Measurements from ENCODE around the gene FOSL1. TPM values are rescaled to one million over a fixed set of nuclear protein-coding genes. Genes with fewer than 3 reads are reported as not detected.
"Not testable (repeated sequence)": the region's sequence is repeated elsewhere in the genome, so short reads cannot be mapped to it uniquely, and the experiment has no call there.

The FOSL1 gene
- total RNA-seq, 1 experiment from 2014 or later: 56.1 TPM

DNA sequence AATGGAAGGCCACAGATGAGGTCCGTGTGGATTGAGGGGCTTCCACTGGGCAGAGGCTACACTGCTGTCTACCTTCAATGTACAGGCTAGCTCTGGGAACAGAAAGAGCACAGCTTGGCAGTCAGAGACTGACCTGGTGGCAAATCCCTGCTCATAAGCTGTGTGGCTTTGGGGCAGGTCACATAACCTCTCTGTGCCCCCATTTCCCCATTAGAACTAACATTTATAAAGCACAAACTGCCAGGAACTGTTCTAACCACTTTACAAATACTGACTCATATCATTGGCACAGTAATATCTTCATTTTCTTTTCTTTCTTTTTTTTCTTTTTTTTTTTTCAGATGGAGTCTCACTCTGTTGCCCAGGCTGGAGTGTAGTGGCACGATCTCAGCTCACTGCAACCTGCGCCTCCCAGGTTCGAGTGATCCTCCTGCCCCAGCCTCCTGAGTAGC lies 3.1 kb downstream of the FOSL1 start:
- DNase-seq (ENCODE audit: extremely low read depth, low read depth): no peak

DNA sequence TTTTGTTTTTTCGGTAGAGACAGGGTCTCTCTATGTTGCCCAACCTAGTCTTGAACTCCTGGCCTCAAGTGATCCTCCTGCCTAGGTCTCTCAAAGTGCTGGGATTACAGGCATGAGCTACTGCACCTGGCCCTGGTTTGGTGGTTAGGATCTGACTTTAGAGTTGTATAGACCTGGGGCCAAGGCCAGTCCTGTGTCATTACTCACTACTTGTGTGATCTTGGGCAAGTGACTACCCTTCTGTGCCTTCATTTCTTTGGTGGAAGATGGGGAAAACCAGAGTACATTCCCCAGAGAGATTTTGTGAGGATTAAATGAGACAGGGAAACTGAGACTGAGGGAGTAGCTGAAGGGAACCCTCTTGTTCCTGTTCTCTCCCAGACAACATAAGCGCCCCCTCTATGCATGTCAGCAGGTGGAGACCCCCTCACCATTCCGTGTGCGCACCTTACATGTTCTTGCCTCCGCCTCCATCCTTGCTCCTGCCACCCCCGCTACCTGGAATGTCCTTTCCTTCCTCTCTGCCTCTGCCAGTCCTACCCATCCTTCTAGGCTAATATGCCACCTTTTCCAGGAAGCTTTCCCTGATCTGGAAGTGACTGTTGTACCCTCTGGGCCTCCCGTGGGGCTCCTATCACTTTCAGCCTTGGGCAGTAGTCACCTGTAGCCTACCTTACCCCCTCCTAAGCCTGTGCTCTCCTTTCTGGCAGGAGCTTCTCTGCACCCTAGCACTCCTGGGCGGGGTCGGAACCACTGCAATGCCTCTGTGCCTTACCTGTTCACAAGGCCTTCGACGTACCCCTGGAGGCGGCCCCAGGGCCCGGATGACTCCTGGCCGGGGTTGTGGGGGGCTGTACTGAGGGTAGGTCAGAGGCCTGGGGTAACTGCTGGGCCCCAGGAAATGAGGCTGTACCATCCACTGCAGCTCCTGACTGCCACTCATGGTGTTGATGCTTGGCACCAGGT lies 3.9 kb downstream of the FOSL1 start:
- no peak for DNase-seq (ENCODE audit: extremely low read depth, low read depth)

DNA sequence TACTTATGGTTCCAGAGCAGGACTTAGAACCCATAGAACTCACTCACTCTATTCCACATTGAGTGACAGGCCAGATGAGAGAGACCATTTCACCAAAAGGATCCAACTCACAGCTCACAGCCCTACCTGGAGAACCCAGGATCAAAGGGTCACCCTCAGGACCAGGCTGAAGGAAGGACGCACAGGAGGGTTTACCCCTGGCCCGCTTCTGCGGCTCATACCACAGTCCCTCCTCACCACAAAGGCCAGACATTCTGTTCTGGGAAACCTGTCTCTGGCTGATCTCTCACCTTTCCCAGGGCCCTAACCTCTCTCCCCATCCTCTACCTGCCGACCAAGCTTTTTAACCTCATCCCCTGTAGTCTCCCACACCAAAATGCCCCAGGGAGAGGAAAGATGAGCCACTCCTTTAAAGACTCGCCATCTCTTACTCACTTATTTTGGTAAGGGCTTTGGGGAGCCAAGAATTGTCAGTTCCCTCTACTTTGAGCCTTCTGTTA lies 4.7 kb downstream of the FOSL1 start:
- DNase-seq (ENCODE audit: extremely low read depth, low read depth): no peak

DNA sequence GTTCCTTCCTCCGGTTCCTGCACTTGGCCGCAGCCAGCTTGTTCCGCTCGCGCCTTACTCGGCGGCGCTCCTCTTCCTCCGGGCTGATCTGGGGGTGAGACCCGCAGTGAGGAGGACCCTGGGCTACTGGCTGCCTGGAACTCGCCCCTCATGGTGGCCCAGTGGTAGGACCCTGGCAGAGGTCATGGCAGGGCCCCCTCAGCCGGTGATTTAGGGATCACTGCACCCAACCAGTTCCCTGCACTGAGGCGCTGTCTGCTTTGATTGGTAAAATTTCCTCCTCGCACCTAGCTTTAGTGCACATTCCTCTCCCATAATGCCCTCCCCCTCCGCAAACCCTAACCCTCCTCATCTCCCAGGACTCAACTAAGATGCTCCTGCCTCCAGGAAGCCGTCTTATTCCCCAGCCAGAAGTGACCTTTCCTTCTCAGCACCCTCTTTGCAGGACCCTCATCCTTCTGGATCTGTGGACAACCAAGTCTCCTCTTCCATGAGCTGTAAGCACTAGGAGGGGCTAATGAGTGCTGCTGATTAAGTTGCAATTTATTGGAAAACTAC lies 6.1 kb downstream of the FOSL1 start:
- DNase-seq (ENCODE audit: extremely low read depth, low read depth): no peak

DNA sequence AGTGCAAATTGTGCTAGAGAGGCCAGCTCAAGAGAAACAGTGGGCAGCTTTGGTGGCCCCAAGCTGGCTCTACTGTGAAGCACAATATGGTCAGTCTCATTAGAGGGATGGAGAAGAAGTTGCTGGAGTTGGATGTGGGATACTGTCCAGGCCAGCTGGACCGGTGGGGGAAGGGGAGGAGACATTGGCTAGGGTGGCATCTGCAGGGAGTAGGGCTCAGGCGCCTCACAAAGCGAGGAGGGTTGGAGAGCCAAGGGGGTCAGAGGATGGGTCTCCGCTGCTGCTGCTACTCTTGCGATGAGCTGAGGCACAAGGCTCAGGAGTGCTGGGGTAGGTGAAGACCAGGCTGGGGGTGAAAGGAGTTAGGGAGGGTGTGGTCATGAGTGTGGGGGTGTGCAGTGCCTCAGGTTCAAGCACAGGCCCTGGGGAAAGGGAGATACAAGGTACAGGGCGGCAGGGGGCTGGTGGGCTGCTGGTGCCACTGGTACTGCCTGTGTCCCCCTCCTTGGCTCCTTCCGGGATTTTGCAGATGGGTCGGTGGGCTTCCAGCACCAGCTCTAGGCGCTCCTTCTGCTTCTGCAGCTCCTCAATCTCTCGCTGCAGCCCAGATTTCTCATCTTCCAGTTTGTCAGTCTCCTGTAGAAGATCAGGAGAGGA lies 7.4 kb downstream of the FOSL1 start:
- no peak for DNase-seq (ENCODE audit: extremely low read depth, low read depth)

DNA sequence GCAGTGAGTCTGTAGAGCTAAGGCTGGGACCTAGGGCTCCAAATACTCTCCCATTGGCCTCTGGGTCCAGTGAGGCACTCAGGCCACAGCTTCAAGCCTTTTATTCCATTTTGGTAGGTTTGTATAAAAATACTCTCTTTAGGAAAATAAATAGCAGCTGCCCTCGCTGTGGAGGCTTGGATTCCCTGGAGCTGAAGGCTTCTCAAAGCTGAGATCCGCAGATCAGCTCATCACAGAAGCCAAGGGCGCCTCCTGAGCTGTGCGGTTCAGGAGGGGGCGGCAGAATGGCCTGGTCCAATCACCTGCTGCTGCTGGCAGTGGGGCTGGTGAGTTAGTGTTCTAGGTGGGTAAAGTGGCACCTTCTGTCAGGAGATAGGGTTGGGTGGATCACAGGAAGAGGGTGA lies 8.0 kb downstream of the FOSL1 start:
- DNase-seq (ENCODE audit: extremely low read depth, low read depth): not testable (repeated sequence)

DNA sequence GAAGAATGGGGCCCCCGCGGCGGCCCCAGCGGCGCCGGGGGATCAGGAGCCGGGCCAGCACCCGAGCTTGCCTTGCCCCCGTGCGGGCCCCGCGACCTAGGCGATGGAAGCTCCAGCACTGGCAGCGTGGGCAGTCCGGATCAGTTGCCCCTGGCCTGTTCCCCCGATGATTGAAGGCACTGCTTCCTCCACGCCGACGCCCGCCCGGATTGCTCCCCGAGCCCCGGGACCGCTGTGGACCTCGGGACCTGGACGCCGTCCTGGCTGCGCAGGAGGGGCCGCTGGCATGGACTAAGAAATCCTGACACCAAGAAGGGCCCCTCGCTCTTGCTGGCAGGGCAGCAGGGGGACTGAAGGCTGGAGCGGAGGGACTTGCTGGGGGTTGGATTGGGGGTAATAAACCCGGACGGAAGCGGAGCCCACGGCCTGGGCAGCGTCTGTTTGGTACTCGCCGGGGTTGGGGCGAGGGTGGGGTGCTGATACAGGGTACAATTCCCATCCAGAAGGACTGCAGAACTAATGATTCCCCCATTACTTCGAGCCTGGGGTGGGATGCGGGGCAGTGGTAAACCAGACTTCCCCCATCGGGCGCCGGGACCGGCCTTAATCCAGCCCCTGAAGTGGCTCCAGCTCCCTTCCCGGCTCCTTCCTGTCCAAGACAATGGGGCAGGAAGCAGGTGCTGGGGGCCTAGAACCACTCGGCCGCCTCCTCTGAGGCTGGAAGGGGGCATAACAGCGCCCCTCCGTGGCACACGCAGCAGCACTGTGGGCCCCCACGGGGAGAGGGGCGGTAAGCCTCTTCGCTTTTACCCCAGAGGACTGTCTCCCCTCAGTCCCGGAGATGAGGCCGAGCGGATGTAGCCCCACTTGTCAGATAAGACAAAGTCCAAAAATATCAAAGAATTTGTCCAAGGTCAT lies 8.7 kb downstream of the FOSL1 start:
- peak; percentile 48 for DNase-seq (ENCODE audit: extremely low read depth, low read depth)

DNA sequence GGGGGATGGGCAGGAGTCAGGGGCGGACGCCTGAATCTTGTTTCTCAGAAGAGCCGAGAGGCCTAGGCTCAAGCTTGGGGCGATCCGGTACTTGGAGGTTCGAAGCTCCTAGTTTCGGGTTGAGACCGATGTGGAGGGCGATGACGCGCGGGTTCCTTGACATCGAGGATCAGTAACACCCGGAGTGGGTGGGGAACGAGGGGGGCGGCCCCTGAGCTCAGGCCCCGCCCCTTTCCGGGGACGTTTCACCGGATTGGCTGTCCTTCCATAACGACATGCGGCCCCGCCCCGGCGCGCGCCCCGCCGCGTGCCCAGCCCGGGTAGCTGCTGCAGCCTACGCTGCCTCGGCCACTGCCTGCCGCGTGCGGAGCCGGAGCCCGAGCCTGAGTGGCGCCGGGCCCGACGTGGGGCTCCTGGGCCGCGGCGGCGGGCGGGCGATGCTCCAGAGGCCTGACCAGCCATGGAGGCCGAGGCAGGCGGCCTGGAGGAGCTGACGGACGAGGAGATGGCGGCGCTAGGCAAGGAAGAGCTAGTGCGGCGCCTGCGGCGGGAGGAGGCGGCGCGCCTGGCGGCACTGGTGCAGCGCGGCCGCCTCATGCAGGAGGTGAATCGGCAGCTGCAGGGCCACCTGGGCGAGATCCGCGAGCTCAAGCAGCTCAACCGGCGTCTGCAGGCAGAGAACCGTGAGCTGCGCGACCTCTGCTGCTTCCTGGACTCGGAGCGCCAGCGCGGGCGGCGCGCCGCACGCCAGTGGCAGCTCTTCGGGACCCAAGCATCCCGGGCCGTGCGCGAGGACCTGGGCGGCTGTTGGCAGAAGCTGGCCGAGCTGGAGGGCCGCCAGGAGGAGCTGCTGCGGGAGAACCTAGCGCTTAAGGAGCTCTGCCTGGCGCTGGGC lies 9.6 kb downstream of the FOSL1 start, which contains the start of gene CCDC85B:
TSS of gene CCDC85B (plus strand) at position 350 of the 895 bp plus-strand sequence. CDS start at position 461, 111 bp downstream.
- peak; percentile 86 for DNase-seq (ENCODE audit: extremely low read depth, low read depth)

DNA sequence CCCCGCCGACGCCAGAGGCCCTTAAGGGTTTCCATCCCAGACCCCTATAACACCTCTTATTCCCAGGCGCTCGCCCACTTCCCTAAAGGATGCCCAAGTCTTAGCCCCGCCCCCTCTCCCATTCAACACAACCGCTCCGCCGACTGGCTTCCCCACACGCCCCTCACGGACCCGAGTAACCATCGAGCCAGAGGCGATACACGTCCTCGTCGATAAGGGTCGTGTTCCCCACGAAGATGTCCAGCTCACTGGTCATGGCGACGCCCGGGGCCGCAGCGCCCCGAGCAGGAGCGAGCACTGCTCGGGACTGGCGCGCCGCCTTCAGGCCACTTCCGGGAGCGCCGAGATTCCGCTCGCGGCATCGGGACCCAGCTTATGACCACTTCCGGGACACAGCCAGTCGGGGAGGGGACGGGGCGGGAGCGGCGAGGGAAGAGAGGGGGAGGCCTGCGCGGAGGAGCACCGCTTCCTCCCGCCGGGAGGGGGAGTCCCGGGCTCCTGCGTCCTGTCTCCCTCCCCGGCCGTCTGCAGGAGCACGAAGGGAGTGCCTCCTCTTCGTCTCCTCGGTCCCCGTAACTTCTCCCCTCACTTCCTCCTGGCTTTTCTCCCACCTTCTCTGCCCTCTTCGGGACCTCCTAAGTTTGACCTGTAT lies 11.9 kb downstream of the FOSL1 start, which contains the start of gene FIBP:
TSS of gene FIBP (minus strand) at position 309 of the 652 bp plus-strand sequence. CDS start at position 256, 53 bp downstream.
- peak; percentile 93 for DNase-seq (ENCODE audit: extremely low read depth, low read depth)

DNA sequence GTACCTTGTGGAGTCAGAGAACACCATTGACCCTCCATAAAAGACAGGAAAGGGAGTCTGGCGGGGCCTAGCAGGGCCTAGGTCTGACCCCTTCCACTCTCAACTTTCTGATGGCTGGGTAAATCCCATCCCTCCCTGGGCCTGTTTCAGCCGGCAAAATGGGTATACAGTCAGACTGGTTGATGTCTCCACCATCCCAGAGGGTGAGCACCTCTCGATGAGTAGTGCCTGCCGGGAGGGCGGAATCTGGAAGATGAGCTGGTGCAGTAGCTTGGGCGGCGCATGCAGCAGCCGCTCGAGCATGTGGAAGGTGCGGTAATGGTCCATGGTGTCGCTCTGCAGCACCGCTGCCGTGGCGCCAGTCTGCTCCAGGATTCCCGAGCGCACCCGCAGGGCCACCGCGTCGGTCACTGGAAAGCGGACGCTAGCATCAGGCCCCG lies 12.4 kb downstream of the FOSL1 start:
- no peak for DNase-seq (ENCODE audit: extremely low read depth, low read depth)

DNA sequence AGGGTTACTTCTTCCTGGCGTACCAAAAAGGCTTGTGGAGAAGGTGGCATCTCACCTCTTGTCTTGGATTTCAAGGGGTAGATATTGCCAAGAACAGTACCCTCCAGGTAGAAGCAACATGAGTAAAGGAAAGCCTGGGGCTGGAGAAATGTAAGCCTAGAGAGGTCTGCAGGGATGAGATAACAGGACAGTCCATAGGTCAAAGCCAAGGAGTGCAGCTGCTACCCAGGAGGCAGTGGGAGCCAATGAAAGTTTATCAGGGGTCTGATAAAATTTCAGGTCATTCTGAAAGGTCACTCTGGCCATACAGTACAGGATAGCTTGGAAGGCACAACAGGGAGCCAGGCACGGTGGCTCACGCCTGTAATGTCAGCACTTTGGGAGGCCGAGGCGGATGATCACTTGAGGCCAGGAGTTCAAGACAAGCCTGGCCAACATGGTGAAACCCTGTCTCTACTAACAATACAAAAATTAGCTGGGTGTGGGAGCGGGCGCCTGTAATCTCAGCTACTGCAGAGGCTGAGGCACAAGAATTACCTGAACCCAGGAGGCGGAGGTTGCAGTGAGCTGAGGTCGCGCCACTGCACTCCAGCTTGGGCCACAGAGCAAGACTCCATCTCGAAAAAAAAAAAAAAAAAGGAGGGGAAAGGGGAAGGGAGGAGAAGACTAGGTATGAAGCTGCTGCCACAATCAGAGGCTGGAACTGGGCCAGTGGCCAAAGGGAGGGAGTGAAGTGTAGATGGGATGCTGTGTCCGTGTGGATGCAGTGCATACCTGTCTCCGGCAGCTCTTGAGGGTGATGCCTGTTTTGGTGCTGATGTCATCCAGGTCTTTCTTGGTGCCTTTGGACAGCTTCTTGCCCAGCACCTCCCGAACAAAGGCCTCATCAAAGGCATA lies 13.1 kb downstream of the FOSL1 start:
- no peak for DNase-seq (ENCODE audit: extremely low read depth, low read depth)

DNA sequence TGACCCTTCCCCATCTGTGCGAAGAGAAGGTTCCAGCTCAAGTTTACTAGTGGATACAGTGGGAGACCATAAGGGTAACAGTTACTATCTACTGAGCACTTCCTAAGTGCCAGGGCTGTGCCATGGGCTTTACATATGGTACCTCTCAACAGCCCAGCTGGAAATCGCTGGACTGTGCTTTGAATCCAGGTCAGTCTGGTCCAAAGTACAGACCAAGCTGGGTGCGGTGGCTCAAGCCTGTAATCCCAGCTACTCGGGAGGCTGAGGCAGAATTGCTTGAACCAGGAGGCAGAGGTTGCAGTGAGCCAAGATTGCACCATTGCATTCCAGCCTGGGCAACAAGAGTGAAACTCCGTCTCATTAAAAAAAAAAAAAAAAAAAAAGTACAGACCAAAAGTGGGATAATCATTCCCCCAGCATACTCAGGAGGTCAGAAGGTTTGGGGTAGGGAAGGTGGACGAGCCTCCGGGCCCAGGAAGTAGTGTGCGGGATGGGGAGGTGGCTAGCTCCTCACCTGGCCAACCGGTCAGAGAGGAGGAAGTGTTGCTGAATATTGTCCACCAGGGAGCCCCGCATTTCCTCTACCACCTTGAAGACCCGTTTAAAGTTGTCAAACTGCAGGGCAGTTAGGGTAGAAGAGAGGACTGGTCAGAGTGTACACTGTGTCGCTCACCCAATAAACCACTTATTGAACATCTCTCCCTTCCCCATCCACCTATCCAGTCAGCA lies 14.2 kb downstream of the FOSL1 start:
- DNase-seq (ENCODE audit: extremely low read depth, low read depth): no peak

DNA sequence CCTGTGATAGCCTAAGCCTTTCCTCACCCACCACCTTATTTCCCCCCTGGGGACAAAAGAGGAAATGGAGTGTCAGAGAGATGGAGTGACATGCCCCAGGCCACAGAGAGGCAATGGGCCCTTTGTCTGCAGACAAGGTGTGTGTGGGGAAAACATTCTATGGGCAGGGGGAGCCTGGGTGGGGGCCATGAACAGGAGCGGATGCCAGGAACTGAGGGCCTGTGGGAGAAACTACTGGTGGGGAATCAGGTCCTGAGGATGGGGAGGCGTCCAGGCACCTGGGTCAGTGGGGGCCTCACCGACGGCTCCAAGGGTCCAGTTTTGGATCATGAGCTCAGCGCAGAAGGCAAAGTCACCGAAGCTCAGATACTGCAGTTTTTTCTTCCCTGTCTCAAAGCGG lies 15.0 kb downstream of the FOSL1 start:
- DNase-seq (ENCODE audit: extremely low read depth, low read depth): no peak

DNA sequence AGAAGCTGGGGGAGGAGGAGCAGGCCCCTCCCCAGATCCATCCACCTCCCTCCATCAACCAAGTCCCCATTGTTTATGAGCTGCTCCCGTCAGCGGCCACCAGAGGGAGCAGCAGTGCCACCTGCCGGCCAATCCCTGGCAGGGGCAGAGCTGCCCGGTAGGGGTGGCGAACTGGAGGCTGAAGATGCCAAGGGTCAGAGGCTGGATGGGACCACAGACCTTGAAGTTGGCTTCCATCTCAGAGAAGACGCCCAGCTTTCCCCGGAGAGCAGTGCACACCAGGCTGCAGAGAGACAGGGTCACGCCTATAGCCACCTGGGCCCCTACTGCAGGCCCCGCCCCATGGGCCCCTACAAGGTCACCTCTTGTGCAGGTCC lies 15.5 kb downstream of the FOSL1 start:
- peak; percentile 63 for DNase-seq (ENCODE audit: extremely low read depth, low read depth)

DNA sequence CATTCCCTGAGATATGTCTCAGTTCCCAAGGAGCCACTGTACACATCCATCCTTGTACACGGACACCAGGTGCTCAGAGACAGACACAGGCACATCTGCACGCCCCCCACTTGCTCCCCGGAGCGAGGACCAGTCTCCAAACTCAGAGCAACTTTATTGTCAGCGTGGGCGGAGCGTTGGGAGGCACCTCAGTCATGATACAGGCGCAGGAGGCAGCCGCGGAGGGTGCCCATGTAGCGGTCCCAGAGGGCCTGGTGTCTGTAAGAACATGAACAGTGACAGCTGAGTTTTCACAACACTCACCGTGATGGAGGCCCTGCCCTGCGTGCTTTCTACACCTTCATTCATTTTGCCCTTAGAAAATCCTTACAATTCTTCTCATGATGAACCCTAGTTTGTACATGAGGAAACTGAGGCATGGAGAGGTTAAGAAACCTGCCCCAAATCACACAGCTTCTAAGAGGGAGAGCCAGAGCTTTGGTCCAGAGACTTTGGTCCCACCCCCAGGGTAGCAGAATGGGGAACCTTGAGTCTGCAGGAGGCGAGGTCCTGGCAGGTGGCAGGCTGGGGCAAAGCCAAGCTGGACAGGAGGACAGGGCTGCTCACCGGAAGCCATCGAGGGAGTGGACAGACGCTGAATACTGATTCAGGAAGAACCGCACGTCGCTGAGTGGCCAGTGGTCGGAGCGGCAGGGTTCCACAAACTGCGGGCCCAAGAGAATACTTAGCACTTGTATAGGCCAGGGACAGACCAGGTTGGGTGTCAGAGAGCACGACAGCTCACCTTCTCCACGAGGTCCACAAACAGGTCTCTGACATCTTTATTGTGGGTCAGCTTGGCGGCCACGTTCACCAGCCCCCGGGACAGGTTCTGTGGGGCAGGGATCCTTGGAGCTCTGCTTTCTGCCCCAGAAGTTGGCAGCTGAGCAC lies 16.1 kb downstream of the FOSL1 start:
- DNase-seq (ENCODE audit: extremely low read depth, low read depth): no peak

Measured in NCI-H460 (cell line).